ENCODE data around the gene DES.

Gene DES

DNA sequence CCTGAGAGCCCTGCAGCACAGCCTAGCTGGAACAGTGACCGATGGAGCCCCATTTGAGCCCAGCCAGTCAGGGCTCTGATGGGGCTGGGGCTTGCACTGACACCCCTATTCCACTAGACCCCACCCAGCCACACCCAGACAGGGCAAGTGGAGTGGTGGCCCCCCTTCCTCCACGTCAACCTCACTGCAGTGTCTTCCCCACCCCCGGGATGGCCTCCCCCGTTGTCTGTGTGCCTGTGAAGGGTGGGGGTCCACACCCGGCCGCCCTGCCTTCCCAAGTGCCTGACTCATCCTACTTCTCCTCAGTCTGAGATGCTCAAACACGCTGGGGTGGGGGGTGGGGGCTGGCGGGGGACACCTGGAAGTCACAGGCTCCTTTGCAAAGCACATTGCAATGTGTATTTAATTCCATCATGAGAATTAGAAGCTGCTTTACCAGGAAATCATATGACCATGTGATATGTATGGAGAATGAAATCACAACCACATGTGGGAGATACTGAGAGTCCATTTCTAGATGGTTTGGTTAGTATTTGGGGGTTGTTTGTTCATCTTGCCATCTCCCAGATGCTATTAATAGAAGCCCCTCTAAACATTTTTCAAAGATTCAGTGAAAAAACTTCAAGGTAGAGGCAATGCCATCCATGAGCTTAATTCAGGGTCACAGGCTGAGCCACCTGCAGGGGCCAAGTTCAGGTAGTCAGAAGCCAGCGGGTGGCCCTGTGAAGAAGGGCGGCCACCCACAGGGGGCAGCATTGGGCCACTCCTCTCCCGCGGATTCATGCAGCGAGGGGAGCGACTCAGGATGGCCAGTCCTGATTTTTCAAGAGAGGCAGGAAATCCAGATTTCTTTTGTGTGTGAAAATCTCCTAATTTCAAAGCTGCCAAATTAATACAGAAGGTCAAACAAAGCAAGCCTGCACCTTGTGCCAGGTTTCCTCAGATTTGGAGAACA, 57.8 kb downstream of the DES start:
- DNase-seq: peak; percentile 51
